Erythroblast (primary cell): ENCODE measurements around the gene PTGES3.

Source experiments
- DNase-seq, 2 experiments: peaks; one replicate each; lab custom pipeline; 2025; lab: John Stamatoyannopoulos, UW
- GATA1 ChIP-seq: IDR thresholded peaks from 2 replicates; pipeline ENCODE4 v1.6.1; 2011; ENCODE audit warnings: low read depth, mild to moderate bottlenecking, control low read depth, low read length, moderate library complexity
- POLR2A ChIP-seq: IDR thresholded peaks from 2 replicates; pipeline ENCODE4 v1.6.1; 2011; ENCODE audit warnings: mild to moderate bottlenecking, low read length

Gene PTGES3

GRCh38 chr12:56614627-56615026 is 73.5 kb downstream of the PTGES3 start:
- DNase-seq, result no peak
- TF ChIP-seq GATA1 (no peak), POLR2A (no peak)
